Neural cell (in vitro differentiated cells): Measurements from ENCODE around the gene FRMD1. TPM values are rescaled to one million over a fixed set of nuclear protein-coding genes. Genes with fewer than 3 reads are reported as not detected.

Source experiments
- H2AFZ ChIP-seq: fragments of 200-600, 300-800 bp; sonication (generic), shearing (Covaris generic); 2 replicates; pipeline ENCODE4 v1.6.0; 2014; ENCODE audit warnings: low read depth, mild to moderate bottlenecking, antibody characterized with exemption, low read length, moderate library complexity
- H3F3A ChIP-seq: fragments of 200-600 bp; shearing (Covaris generic); 2 replicates; pipeline ENCODE4 v1.6.1; 2016; ENCODE audit warnings: mild to moderate bottlenecking, moderate library complexity, mixed read lengths, antibody characterized with exemption, low read length; ENCODE audit not compliant: insufficient read depth, poor library complexity, severe bottlenecking
- H3K27ac ChIP-seq: fragments of 200-600, 300-800 bp; sonication (generic), shearing (Covaris generic); 2 replicates; pipeline ENCODE4 v1.5.1; 2014; ENCODE audit warnings: mild to moderate bottlenecking, low read length, moderate library complexity
- H3K27me3 ChIP-seq: fragments of 300-800, 200-600 bp; sonication (generic), shearing (Covaris generic); 2 replicates; pipeline ENCODE4 v1.6.0; 2014; ENCODE audit warnings: mild to moderate bottlenecking, low read depth, low read length, moderate library complexity; ENCODE audit not compliant: insufficient read depth
- H3K36me3 ChIP-seq: fragments of 300-800, 200-600 bp; sonication (generic), shearing (Covaris generic); 2 replicates; pipeline ENCODE4 v1.5.1; 2014; ENCODE audit warnings: mild to moderate bottlenecking, antibody characterized with exemption, low read length, moderate library complexity; ENCODE audit not compliant: insufficient read depth
- H3K4me2 ChIP-seq: fragments of 300-800, 200-600 bp; sonication (generic), shearing (Covaris generic); 2 replicates; pipeline ENCODE4 v1.6.0; 2014; ENCODE audit warnings: mild to moderate bottlenecking, low read length
- H3K4me3 ChIP-seq: fragments of 300-800, 200-600 bp; sonication (generic), shearing (Covaris generic); 2 replicates; pipeline ENCODE4 v1.5.1; 2014; ENCODE audit warnings: mild to moderate bottlenecking, low read length, moderate library complexity
- H3K79me2 ChIP-seq: fragments of 200-600 bp; shearing (Covaris generic); replicated peaks from 2 replicates; pipeline ENCODE4 v1.6.0; 2014; ENCODE audit warnings: mild to moderate bottlenecking, low read length, moderate library complexity; ENCODE audit not compliant: insufficient read depth
- H3K9ac ChIP-seq: fragments of 300-800, 200-600 bp; sonication (generic), shearing (Covaris generic); 2 replicates; pipeline ENCODE4 v1.6.1; 2016; ENCODE audit warnings: mild to moderate bottlenecking, low read length, mixed read lengths
- H3K9me2 ChIP-seq: fragments of 200-600 bp; shearing (Covaris generic); 2 replicates; pipeline ENCODE4 v1.6.1; 2016; ENCODE audit warnings: mild to moderate bottlenecking, low read length, mixed read lengths; ENCODE audit not compliant: insufficient read depth
- H3K9me3 ChIP-seq: fragments of 200-600, 300-800 bp; sonication (generic), shearing (Covaris generic); 2 replicates; pipeline ENCODE4 v1.6.1; 2016; ENCODE audit warnings: mild to moderate bottlenecking, mixed run types, low read length, moderate library complexity, mixed read lengths
- H4K20me1 ChIP-seq: fragments of 200-600 bp; shearing (Covaris generic); 2 replicates; pipeline ENCODE4 v1.6.1; 2016; ENCODE audit warnings: mild to moderate bottlenecking, mixed run types; ENCODE audit not compliant: insufficient read depth
- EP300 ChIP-seq: fragments of 450-650 bp; conservative IDR thresholded peaks from 2 replicates; pipeline ENCODE4 v1.6.1; 2014; ENCODE audit warnings: antibody characterized with exemption, mild to moderate bottlenecking, moderate library complexity; ENCODE audit not compliant: poor library complexity, severe bottlenecking
- EZH2 ChIP-seq: fragments of 200-600, 300-800 bp; shearing (Covaris generic), sonication (generic); IDR thresholded peaks from 2 replicates; pipeline ENCODE4 v1.6.1; 2014; ENCODE audit warnings: antibody characterized with exemption, low read length, borderline replicate concordance, mild to moderate bottlenecking; ENCODE audit not compliant: insufficient read depth, poor library complexity, severe bottlenecking
- MXI1 ChIP-seq: fragments of 450-650 bp; conservative IDR thresholded peaks from 2 replicates; pipeline ENCODE4 v1.6.1; 2014; ENCODE audit warnings: antibody characterized with exemption, mild to moderate bottlenecking; ENCODE audit not compliant: poor library complexity, severe bottlenecking
- POLR2AphosphoS5 ChIP-seq: IDR thresholded peaks from 2 replicates; pipeline ENCODE4 v1.6.1; 2012
- RAD21 ChIP-seq: fragments of 450-650 bp; conservative IDR thresholded peaks from 2 replicates; pipeline ENCODE4 v1.6.1; 2014; ENCODE audit warnings: antibody characterized with exemption, mild to moderate bottlenecking, moderate library complexity
- SMC3 ChIP-seq: fragments of 450-650 bp; conservative IDR thresholded peaks from 2 replicates; pipeline ENCODE4 v1.6.1; 2014; ENCODE audit warnings: antibody characterized with exemption, mild to moderate bottlenecking, moderate library complexity; ENCODE audit not compliant: poor library complexity
- TAF1 ChIP-seq: IDR thresholded peaks from 2 replicates; pipeline ENCODE4 v1.6.1; 2012; ENCODE audit warnings: low read depth
- polyA plus RNA-seq: library from polyadenylated mRNA; depleted of rRNA; stranded (reverse); fragments of >200 nt; gene quantifications from 2 replicates; pipeline ENCODE4 v1.2.3, GENCODE V29; 2014
- TF ChIP-seq, protein P1 (sequence below): fragments of 450-650 bp; IDR thresholded peaks from 2 replicates; pipeline ENCODE4 v1.5.1; 2014; ENCODE audit warnings: antibody characterized with exemption, mild to moderate bottlenecking, moderate library complexity; ENCODE audit not compliant: poor library complexity, severe bottlenecking
- TF ChIP-seq, protein P2 (sequence below): IDR thresholded peaks from 2 replicates; pipeline ENCODE4 v1.6.1; 2012; ENCODE audit warnings: borderline replicate concordance

Gene FRMD1
- polyA plus RNA-seq, 1 donor from 2014 or later, result not detected

- no peak overlapping the region for H3K9ac ChIP-seq
- no peaks in the 10 kb centered on the region for H3K9me2 ChIP-seq
- H3K27me3 ChIP-seq, result no peaks in the 10 kb centered on the region
- no peaks in the 10 kb centered on the region for H3F3A ChIP-seq
- no peaks in the 10 kb centered on the region for H4K20me1 ChIP-seq
- no peak overlapping the region for H2AFZ ChIP-seq
- H3K27ac ChIP-seq, result no peak overlapping the region
- no peak for TF ChIP-seq SMC3
- H3K4me3 ChIP-seq, result no peak overlapping the region
- H3K9me3 ChIP-seq, result no peaks in the 10 kb centered on the region
- no peaks in the 10 kb centered on the region for H3K36me3 ChIP-seq
- no peak overlapping the region for H3K4me2 ChIP-seq
- H3K79me2 ChIP-seq, result no peaks in the 10 kb centered on the region
These were observed 3.0 kb upstream of the FRMD1 start for GRCh38 chr6:168081858-168082546.

- Histone ChIP-seq H3K9me2 (no peaks in the 10 kb centered on the region), H3K4me2 (no peak overlapping the region), H3K9me3 (no peaks in the 10 kb centered on the region), H3K4me3 (no peak overlapping the region), H3K79me2 (no peaks in the 10 kb centered on the region), H4K20me1 (no peaks in the 10 kb centered on the region), H3F3A (no peaks in the 10 kb centered on the region), H3K27me3 (no peaks in the 10 kb centered on the region), H3K36me3 (no peaks in the 10 kb centered on the region), H2AFZ (no peak overlapping the region), H3K27ac (no peak overlapping the region), H3K9ac (no peak overlapping the region)
- TF ChIP-seq SMC3 (no peak), EP300 (no peak), EZH2 (no peak), POLR2AphosphoS5 (no peak), MXI1 (no peak), RAD21 (no peak), TAF1 (no peak)
- TF ChIP-seq, protein P1, sequence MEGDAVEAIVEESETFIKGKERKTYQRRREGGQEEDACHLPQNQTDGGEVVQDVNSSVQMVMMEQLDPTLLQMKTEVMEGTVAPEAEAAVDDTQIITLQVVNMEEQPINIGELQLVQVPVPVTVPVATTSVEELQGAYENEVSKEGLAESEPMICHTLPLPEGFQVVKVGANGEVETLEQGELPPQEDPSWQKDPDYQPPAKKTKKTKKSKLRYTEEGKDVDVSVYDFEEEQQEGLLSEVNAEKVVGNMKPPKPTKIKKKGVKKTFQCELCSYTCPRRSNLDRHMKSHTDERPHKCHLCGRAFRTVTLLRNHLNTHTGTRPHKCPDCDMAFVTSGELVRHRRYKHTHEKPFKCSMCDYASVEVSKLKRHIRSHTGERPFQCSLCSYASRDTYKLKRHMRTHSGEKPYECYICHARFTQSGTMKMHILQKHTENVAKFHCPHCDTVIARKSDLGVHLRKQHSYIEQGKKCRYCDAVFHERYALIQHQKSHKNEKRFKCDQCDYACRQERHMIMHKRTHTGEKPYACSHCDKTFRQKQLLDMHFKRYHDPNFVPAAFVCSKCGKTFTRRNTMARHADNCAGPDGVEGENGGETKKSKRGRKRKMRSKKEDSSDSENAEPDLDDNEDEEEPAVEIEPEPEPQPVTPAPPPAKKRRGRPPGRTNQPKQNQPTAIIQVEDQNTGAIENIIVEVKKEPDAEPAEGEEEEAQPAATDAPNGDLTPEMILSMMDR, result no peak
- TF ChIP-seq, protein P2, sequence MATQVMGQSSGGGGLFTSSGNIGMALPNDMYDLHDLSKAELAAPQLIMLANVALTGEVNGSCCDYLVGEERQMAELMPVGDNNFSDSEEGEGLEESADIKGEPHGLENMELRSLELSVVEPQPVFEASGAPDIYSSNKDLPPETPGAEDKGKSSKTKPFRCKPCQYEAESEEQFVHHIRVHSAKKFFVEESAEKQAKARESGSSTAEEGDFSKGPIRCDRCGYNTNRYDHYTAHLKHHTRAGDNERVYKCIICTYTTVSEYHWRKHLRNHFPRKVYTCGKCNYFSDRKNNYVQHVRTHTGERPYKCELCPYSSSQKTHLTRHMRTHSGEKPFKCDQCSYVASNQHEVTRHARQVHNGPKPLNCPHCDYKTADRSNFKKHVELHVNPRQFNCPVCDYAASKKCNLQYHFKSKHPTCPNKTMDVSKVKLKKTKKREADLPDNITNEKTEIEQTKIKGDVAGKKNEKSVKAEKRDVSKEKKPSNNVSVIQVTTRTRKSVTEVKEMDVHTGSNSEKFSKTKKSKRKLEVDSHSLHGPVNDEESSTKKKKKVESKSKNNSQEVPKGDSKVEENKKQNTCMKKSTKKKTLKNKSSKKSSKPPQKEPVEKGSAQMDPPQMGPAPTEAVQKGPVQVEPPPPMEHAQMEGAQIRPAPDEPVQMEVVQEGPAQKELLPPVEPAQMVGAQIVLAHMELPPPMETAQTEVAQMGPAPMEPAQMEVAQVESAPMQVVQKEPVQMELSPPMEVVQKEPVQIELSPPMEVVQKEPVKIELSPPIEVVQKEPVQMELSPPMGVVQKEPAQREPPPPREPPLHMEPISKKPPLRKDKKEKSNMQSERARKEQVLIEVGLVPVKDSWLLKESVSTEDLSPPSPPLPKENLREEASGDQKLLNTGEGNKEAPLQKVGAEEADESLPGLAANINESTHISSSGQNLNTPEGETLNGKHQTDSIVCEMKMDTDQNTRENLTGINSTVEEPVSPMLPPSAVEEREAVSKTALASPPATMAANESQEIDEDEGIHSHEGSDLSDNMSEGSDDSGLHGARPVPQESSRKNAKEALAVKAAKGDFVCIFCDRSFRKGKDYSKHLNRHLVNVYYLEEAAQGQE, result no peak
These were observed 1.5 kb upstream of the FRMD1 start for GRCh38 chr6:168080393-168081077.
